HL-60/S4 (cell line): Measurements from ENCODE around the gene SLC25A21.

Source experiments
- in situ Hi-C: fragments of 300-500 bp; cut with MboI; formaldehyde crosslinking; loops from 2 replicates; pipeline ENCODE4 v1.14.3; 2022; ENCODE audit warnings: low sequenced_read_pairs

Gene SLC25A21

GRCh38 chr14:37146438-37146837, 26.0 kb downstream of the SLC25A21 start:
- in situ Hi-C loops, result loop anchor here (10.0 kb wide), 1 partner anchor 592 kb away; no protein-coding TSS in a partner anchor

- in situ Hi-C loops, result loop anchor here (10.0 kb wide), 1 partner anchor 591 kb away; no protein-coding TSS in a partner anchor
Observed at GRCh38 chr14:37145395-37145794, 27.0 kb downstream of the SLC25A21 start.

- in situ Hi-C loops, result loop anchor here (10.0 kb wide), 1 partner anchor 590 kb away; no protein-coding TSS in a partner anchor
Observed at GRCh38 chr14:37144729-37145363, 27.6 kb downstream of the SLC25A21 start.

GRCh38 chr14:37143475-37143874, 28.9 kb downstream of the SLC25A21 start:
- in situ Hi-C loops, result loop anchor here (10.0 kb wide), 1 partner anchor 589 kb away; no protein-coding TSS in a partner anchor

- in situ Hi-C loops, result loop anchor here (10.0 kb wide), 1 partner anchor 588 kb away; no protein-coding TSS in a partner anchor
Observed at GRCh38 chr14:37142835-37143401, 29.5 kb downstream of the SLC25A21 start.

- in situ Hi-C loops, result loop anchor here (10.0 kb wide), 1 partner anchor 585 kb away; no protein-coding TSS in a partner anchor
Observed at GRCh38 chr14:37140176-37140575, 32.2 kb downstream of the SLC25A21 start.

- in situ Hi-C loops, result loop anchor here (10.0 kb wide), 1 partner anchor 585 kb away; no protein-coding TSS in a partner anchor
Observed at GRCh38 chr14:37139710-37140109, 32.7 kb downstream of the SLC25A21 start.

GRCh38 chr14:37138898-37139297, 33.5 kb downstream of the SLC25A21 start:
- in situ Hi-C loops, result no loop called here

GRCh38 chr14:37133284-37133913, 39.0 kb downstream of the SLC25A21 start:
- in situ Hi-C loops, result no loop called here

- in situ Hi-C loops, result no loop called here
Observed at GRCh38 chr14:37131205-37131604, 41.2 kb downstream of the SLC25A21 start.

- in situ Hi-C loops, result no loop called here
Observed at GRCh38 chr14:37129047-37129446, 43.4 kb downstream of the SLC25A21 start.

GRCh38 chr14:37124614-37125013, 47.8 kb downstream of the SLC25A21 start:
- in situ Hi-C loops, result no loop called here

GRCh38 chr14:37122919-37123639, 49.3 kb downstream of the SLC25A21 start:
- in situ Hi-C loops, result no loop called here

- in situ Hi-C loops, result no loop called here
Observed at GRCh38 chr14:37122288-37122687, 50.1 kb downstream of the SLC25A21 start.

- in situ Hi-C loops, result no loop called here
Observed at GRCh38 chr14:37118673-37119366, 53.6 kb downstream of the SLC25A21 start.

GRCh38 chr14:37116933-37117849, 55.2 kb downstream of the SLC25A21 start:
- in situ Hi-C loops, result no loop called here

- in situ Hi-C loops, result no loop called here
Observed at GRCh38 chr14:37115406-37115805, 57.0 kb downstream of the SLC25A21 start.

- in situ Hi-C loops, result no loop called here
Observed at GRCh38 chr14:37114559-37114958, 57.8 kb downstream of the SLC25A21 start.

- in situ Hi-C loops, result no loop called here
Observed at GRCh38 chr14:37114002-37114401, 58.4 kb downstream of the SLC25A21 start.
